GF-D8 (cell line): Measurements from ENCODE around the gene PREX1.

Experiments used
- DNase-seq: peaks from one replicate; lab custom pipeline; 2025; lab: John Stamatoyannopoulos, UW

Gene PREX1

GRCh38 chr20:48718786-48719578 lies 108.8 kb downstream of the PREX1 start:
- DNase-seq = no peak

GRCh38 chr20:48717680-48718223 lies 110.0 kb downstream of the PREX1 start:
- no peak for DNase-seq

DNA sequence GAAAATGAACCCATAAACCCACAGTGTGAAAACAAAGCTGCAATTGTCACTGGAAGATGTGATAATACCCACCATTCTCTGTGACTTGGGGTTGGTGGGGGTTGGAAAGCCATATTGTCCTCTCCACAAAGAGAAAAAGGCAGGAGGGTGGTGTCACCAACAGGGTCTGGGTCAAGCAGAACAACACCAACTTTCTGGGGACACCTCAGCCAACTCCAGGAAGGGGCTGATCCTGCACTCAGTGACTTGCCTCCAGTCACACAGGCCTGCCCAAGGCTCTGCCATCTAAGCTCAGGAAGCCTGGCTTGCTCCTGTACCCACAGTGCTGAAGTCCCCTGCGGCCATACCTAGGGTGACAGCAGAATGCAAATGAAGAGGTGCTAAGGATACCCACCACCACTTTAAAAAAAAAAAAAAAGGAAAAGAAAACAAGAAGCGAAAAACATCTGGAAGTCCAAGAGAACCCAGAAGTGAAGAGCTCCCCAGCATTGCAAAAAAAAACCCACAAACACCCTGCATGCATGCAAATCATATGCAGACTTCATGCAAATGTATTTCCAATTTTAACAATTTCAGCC lies 110.6 kb downstream of the PREX1 start:
- DNase-seq = no peak

- no peak for DNase-seq
These were observed 111.3 kb downstream of the PREX1 start for GRCh38 chr20:48716541-48716940.

- DNase-seq = no peak
These were observed 111.7 kb downstream of the PREX1 start for GRCh38 chr20:48716086-48716485.

DNA sequence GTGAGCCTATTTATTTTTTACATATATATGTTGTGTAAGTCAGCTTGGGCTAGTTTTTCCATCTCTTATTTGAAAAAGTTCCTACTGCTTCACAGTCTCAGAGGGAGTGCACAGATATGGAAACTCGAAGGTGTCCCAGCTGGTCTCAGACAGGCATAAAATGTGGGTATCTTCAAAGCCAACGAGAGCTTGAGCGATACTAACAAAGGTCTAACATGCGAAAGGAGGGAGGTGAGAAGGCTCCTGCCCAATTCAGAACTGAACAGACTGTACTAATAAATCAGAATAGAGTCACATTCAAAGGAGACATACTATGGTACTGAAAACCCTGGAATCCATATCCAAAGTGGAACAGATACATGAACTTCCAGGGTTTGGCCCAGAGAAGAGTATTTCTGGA lies 113.0 kb downstream of the PREX1 start:
- DNase-seq = no peak

GRCh38 chr20:48711696-48712464 lies 115.9 kb downstream of the PREX1 start:
- DNase-seq = no peak

GRCh38 chr20:48711044-48711428 lies 116.8 kb downstream of the PREX1 start:
- no peak for DNase-seq

DNA sequence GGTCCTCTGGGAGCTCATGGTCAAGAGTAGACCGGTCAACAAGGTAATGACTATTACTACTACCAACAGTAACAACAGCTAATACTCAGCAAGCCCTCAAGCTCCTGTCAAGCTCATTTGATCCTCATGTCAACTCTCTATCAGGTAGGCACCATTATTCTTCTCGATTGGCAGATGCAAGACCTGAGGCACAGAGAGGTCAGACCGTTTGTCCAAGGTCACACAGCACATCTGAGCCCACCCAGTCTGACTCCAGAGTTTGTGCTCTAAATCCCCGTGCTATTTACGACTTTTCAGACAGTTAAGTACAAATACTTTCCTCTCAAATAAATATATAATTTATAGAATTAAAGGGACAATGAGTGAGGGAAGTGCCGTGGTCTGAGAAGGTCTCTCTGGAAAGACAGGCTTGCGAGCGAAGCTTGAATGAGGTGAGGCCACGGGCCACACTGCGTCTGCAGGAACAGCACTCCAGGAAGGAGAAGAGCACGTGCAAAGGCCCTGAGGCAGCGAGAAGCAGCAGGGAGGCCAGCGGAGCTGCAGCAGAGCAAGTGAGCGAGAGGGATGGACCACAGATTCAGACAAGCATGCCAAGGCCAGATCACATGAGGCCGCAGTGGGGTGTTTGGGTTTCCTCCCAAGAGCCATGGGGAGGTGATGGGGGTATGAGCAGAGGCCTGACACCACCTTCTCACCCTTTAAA lies 117.3 kb downstream of the PREX1 start:
- no peak for DNase-seq

DNA sequence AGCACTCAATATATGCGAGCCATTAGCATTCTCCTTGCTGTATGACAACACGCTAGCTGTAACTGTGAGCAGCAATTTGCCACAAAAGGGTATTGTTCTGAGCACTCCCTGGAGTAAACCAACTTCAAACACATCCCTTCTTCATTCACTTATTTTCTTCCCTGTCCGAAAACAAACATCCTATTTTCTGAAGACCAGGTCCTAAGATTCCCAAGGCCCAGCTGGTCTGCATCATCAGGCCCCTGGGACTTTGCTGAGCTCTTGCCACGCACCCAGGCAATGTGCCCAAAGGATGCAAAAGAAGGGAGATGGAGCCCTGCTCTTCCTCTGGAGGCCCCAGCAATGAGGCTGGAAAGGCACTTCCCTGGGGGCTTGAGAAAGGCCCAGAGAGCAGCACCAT lies 118.1 kb downstream of the PREX1 start:
- no peak for DNase-seq

- no peak for DNase-seq
These were observed 118.6 kb downstream of the PREX1 start for GRCh38 chr20:48709058-48709691.

GRCh38 chr20:48708630-48709029 lies 119.2 kb downstream of the PREX1 start:
- no peak for DNase-seq

- no peak for DNase-seq
These were observed 119.7 kb downstream of the PREX1 start for GRCh38 chr20:48708116-48708515.

GRCh38 chr20:48706710-48707365 lies 121.0 kb downstream of the PREX1 start:
- no peak for DNase-seq

- peak; percentile 11 for DNase-seq
These were observed 121.6 kb downstream of the PREX1 start for GRCh38 chr20:48706116-48706656.

GRCh38 chr20:48705240-48706115 lies 122.3 kb downstream of the PREX1 start:
- DNase-seq = no peak

- DNase-seq = no peak
These were observed 123.0 kb downstream of the PREX1 start for GRCh38 chr20:48704761-48705160.

GRCh38 chr20:48703511-48704219 lies 124.1 kb downstream of the PREX1 start:
- no peak for DNase-seq

DNA sequence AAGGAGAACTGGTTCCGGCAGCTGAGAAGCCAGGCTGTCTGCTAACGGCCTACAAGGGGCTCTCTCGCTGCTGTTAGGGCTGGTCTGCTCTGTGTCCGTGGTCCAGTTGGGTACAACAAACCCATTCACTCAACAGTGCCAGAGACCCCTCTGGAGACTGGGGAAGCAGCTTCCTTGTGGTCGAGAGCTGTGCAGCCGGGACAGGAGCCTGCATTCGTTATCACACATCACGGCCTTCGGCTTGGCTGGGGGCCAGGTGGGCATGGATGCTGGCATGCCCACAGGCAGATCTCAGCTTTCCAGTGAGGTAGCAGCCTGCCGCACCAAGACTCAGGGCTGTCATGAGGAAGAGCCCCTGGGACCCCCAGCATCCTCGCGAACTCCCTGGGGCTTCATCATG lies 124.7 kb downstream of the PREX1 start:
- DNase-seq = no peak
